Measurements from ENCODE around the gene VWA5B1. TPM values are rescaled to one million over a fixed set of nuclear protein-coding genes. Genes with fewer than 3 reads are reported as not detected.

VWA5B1 gene
- polyA plus RNA-seq, 1 donor (not counting 4 experiments of a cell fraction or from before 2014, with no cell fraction given) = not detected

DNA sequence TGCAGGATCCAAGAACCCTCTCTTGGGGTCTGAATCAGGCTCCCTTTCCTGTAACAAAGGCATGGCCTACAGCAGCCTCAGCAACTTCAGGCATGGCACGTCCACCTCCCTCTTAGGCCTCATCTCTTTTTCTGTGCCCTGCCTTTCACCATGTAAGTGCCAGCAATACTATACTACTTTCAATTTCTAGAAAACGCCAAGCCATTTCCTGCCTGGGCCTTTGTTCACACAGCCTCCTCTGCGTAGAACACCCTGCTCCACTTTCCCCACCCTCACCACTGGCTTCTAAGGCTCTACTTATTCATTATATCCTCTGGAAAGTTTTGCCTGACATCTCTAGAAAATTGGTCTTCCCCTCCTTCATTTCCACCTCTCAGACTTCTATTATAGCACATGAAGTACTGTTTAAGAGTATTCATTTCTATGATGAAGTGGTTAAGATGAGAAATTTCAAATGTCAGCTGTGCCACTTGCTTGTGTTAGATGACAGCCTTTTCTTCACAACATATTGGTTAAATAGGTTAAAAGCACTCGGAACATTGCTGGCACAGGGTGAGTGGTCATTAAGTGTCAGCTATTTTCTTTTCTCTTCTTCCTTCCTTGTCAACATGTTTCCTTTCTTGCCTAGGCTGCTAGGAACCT lies 41.6 kb upstream of the VWA5B1 start:
- no peak overlapping the region for H3K4me2 ChIP-seq (ENCODE audit: control insufficient read depth, extremely low read depth, insufficient read depth, low read depth, low read length)
- no peaks in the 10 kb centered on the region for H3K79me2 ChIP-seq (ENCODE audit: control insufficient read depth, insufficient read depth, low read length)
- H4K20me1 ChIP-seq (ENCODE audit: control insufficient read depth, extremely low read depth, insufficient read depth, low read length) = no peaks in the 10 kb centered on the region
- TF ChIP-seq, protein P1, sequence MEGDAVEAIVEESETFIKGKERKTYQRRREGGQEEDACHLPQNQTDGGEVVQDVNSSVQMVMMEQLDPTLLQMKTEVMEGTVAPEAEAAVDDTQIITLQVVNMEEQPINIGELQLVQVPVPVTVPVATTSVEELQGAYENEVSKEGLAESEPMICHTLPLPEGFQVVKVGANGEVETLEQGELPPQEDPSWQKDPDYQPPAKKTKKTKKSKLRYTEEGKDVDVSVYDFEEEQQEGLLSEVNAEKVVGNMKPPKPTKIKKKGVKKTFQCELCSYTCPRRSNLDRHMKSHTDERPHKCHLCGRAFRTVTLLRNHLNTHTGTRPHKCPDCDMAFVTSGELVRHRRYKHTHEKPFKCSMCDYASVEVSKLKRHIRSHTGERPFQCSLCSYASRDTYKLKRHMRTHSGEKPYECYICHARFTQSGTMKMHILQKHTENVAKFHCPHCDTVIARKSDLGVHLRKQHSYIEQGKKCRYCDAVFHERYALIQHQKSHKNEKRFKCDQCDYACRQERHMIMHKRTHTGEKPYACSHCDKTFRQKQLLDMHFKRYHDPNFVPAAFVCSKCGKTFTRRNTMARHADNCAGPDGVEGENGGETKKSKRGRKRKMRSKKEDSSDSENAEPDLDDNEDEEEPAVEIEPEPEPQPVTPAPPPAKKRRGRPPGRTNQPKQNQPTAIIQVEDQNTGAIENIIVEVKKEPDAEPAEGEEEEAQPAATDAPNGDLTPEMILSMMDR (optimal IDR thresholded peaks at IDR 0.05 in 1 of 3, IDR thresholded peaks at IDR 0.05 in 1 of 3, conservative IDR thresholded peaks at IDR 0.05 in 1 of 3; ENCODE audit: extremely low read depth in 1 of 3, insufficient read depth in 2 of 3, low read length in 3 of 3) = no peak
- TF ChIP-seq EZH2 (IDR thresholded peaks at IDR 0.05; ENCODE audit: low read length) = no peak
- dilution Hi-C loops (cut with MboI; ENCODE audit: extremely low pct_ligation_motif_present, low sequenced_read_pairs) = no loop called here
- H3K27ac ChIP-seq (ENCODE audit: control insufficient read depth, insufficient read depth, low read length) = no peak overlapping the region
- no peaks in the 10 kb centered on the region for H3K36me3 ChIP-seq (ENCODE audit: control insufficient read depth in 2 of 2, extremely low read depth in 1 of 2, insufficient read depth in 2 of 2, low read length in 2 of 2)
- FAIRE-seq (no peak), DNase-seq (ENCODE audit: low read depth, low spot score) (no peak)
- no peaks in the 10 kb centered on the region for H3K9me1 ChIP-seq (ENCODE audit: control insufficient read depth, extremely low read depth, insufficient read depth, low read length)
- no peak overlapping the region for H2AFZ ChIP-seq (ENCODE audit: control insufficient read depth, low read length)
- no peaks in the 10 kb centered on the region for H3K4me1 ChIP-seq (ENCODE audit: control insufficient read depth, extremely low read depth, insufficient read depth, low read length)
- no peak overlapping the region for H3K9ac ChIP-seq (ENCODE audit: control insufficient read depth, extremely low read depth, insufficient read depth, low read length)
- H3K4me3 ChIP-seq (ENCODE audit: control insufficient read depth in 2 of 3, extremely low read depth in 1 of 3, insufficient read depth in 2 of 3, low read depth in 1 of 3, low read length in 3 of 3) = no peak overlapping the region
- no peaks in the 10 kb centered on the region for H3K9me3 ChIP-seq (ENCODE audit: control insufficient read depth, low read depth, low read length)
- H3K27me3 ChIP-seq (ENCODE audit: control insufficient read depth, extremely low read depth, insufficient read depth, low read length) = peaks cover 4% of the 10 kb centered on the region

DNA sequence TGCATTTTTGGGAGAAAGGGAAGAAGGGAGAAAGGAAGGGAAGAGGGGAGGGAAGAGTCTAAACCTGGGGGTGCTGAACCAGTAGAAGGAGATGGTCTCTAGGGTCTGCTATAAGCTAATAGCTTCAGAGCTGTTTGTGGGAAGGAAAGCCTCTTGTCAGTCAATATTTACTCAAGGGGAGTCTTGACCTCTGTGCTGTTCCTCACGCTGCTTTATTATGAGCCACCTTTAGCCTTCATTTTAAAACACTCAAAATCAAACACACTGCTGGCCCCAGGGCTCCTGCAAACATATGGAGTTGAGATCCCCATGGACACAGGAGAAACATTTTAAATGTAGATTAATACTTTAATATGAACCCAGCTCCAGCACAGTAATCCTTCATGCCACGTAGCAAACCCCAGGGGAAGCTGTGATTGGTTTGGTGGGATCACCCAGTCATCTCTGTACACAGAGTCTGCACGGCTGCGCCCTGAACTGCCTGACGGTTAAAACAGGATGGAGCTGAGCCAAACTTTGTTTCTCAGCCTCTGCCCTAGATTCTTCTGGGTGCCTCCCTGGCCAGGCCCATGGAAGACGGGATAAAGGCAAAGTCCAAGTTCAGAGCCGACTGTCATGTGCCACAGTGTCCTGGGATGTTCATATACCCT lies 40.2 kb upstream of the VWA5B1 start:
- TF ChIP-seq, protein P1 (optimal IDR thresholded peaks at IDR 0.05 in 1 of 3, IDR thresholded peaks at IDR 0.05 in 1 of 3, conservative IDR thresholded peaks at IDR 0.05 in 1 of 3; ENCODE audit: extremely low read depth in 1 of 3, insufficient read depth in 2 of 3, low read length in 3 of 3) = no peak
- TF ChIP-seq EZH2 (IDR thresholded peaks at IDR 0.05; ENCODE audit: low read length) = no peak
- H3K27ac ChIP-seq (ENCODE audit: control insufficient read depth, insufficient read depth, low read length) = no peak overlapping the region
- no peak for FAIRE-seq

More for the DNA sequence above, 40.2 kb upstream of the VWA5B1 start:
- Histone ChIP-seq H3K27me3 (ENCODE audit: control insufficient read depth, extremely low read depth, insufficient read depth, low read length) (peaks cover 4% of the 10 kb centered on the region), H3K4me3 (ENCODE audit: control insufficient read depth in 2 of 3, extremely low read depth in 1 of 3, insufficient read depth in 2 of 3, low read depth in 1 of 3, low read length in 3 of 3) (no peak overlapping the region), H3K36me3 (ENCODE audit: control insufficient read depth in 2 of 2, extremely low read depth in 1 of 2, insufficient read depth in 2 of 2, low read length in 2 of 2) (no peaks in the 10 kb centered on the region), H3K9me3 (ENCODE audit: control insufficient read depth, low read depth, low read length) (no peaks in the 10 kb centered on the region), H3K9ac (ENCODE audit: control insufficient read depth, extremely low read depth, insufficient read depth, low read length) (no peak overlapping the region), H4K20me1 (ENCODE audit: control insufficient read depth, extremely low read depth, insufficient read depth, low read length) (no peaks in the 10 kb centered on the region), H3K9me1 (ENCODE audit: control insufficient read depth, extremely low read depth, insufficient read depth, low read length) (no peaks in the 10 kb centered on the region), H3K4me2 (ENCODE audit: control insufficient read depth, extremely low read depth, insufficient read depth, low read depth, low read length) (no peak overlapping the region), H3K4me1 (ENCODE audit: control insufficient read depth, extremely low read depth, insufficient read depth, low read length) (no peaks in the 10 kb centered on the region), H2AFZ (ENCODE audit: control insufficient read depth, low read length) (no peak overlapping the region), H3K79me2 (ENCODE audit: control insufficient read depth, insufficient read depth, low read length) (no peaks in the 10 kb centered on the region)
- dilution Hi-C loops (cut with MboI; ENCODE audit: extremely low pct_ligation_motif_present, low sequenced_read_pairs) = no loop called here
- no peak for DNase-seq (ENCODE audit: low read depth, low spot score)

Measured in keratinocyte (primary cell).